H1 (cell line): ENCODE data around the gene LRRC74B. TPM values are rescaled to one million over a fixed set of nuclear protein-coding genes. Genes with fewer than 3 reads are reported as not detected.
"Not testable (repeated sequence)": the region's sequence is repeated elsewhere in the genome, so short reads cannot be mapped to it uniquely, and the experiment has no call there.

Source experiments
- CTCF ChIA-PET: fragments of 300-600 bp; sonication (Branson Sonifier 250); formaldehyde crosslinking; loops from one replicate; lab custom pipeline; 2021; ENCODE audit not compliant: partially characterized antibody; lab: Charles Lee
- POLR2A ChIA-PET: fragments of 300-600 bp; sonication (Branson Sonifier 250); formaldehyde crosslinking; loops from one replicate; lab custom pipeline; 2021; ENCODE audit warnings: inconsistent platforms; ENCODE audit not compliant: partially characterized antibody; lab: Charles Lee
- DNase-seq, 2 experiments: peaks; one replicate each; pipeline versions ENCODE4 v3.0.0 to v3.0.0-alpha.2; 2010 to 2022; ENCODE audit warnings: low spot score in 2 of 2, low read depth in 1 of 2, mixed read lengths in 1 of 2
- FAIRE-seq: peaks from 2 replicates; lab custom pipeline; 2011; peaks lifted over from hg19 to GRCh38; lab: Jason Lieb, UNC
- H2AFZ ChIP-seq: 2 replicates; pipeline ENCODE4 v1.8.1; 2012; ENCODE audit warnings: low read length, inconsistent platforms
- H2AK5ac ChIP-seq: 2 replicates; pipeline ENCODE4 v1.6.1; 2013; ENCODE audit warnings: low read depth, low read length
- H2BK120ac ChIP-seq: replicated peaks from 2 replicates; pipeline ENCODE3; 2013; ENCODE audit warnings: low read depth, low read length, inconsistent platforms
- H2BK12ac ChIP-seq: 2 replicates; pipeline ENCODE4 v1.6.1; 2013; ENCODE audit warnings: low read depth, low read length
- H2BK15ac ChIP-seq: 2 replicates; pipeline ENCODE4 v1.6.1; 2013; ENCODE audit warnings: low read length
- H2BK20ac ChIP-seq: 2 replicates; pipeline ENCODE4 v1.6.1; 2013; ENCODE audit warnings: low read length
- H2BK5ac ChIP-seq: 2 replicates; pipeline ENCODE4 v1.6.1; 2013; ENCODE audit warnings: low read depth, low read length
- H3K14ac ChIP-seq: 2 replicates; pipeline ENCODE4 v1.6.1; 2013; ENCODE audit warnings: inconsistent platforms; ENCODE audit not compliant: insufficient read length
- H3K18ac ChIP-seq: 2 replicates; pipeline ENCODE4 v1.6.1; 2013; ENCODE audit warnings: low read length; ENCODE audit errors: extremely low read depth
- H3K23ac ChIP-seq: 2 replicates; pipeline ENCODE4 v1.6.1; 2013; ENCODE audit warnings: inconsistent platforms; ENCODE audit not compliant: insufficient read length
- H3K23me2 ChIP-seq: 2 replicates; pipeline ENCODE4 v1.6.1; 2013; ENCODE audit warnings: low read depth, low read length
- H3K27ac ChIP-seq: 2 replicates; pipeline ENCODE4 v1.6.1; 2011; ENCODE audit warnings: low read depth, low read length, inconsistent platforms
- H3K27me3 ChIP-seq, 4 experiments: replicated peaks in 1 of 4; 1 replicate in 1 of 4; 2 replicates in 3 of 4; pipeline versions ENCODE4 v1.6.1 to v1.8.1; 2011 to 2013; ENCODE audit warnings: low read length in 3 of 4, mild to moderate bottlenecking in 3 of 4, inconsistent platforms in 2 of 4, mixed read lengths in 2 of 4, moderate library complexity in 1 of 4; ENCODE audit not compliant: control insufficient read depth in 3 of 4, insufficient read depth in 3 of 4; ENCODE audit errors: extremely low read depth in 1 of 4
- H3K36me3 ChIP-seq, 4 experiments: 2 replicates each; pipeline versions ENCODE4 v1.6.1 to v1.8.1; 2011 to 2013; ENCODE audit warnings: mild to moderate bottlenecking in 4 of 4, low read length in 3 of 4, moderate library complexity in 2 of 4, control low read depth in 1 of 4, inconsistent platforms in 1 of 4; ENCODE audit not compliant: insufficient read depth in 4 of 4, control insufficient read depth in 2 of 4
- H3K4ac ChIP-seq: replicated peaks from 2 replicates; pipeline ENCODE3; 2013; ENCODE audit warnings: low read length, low read depth, mixed read lengths, inconsistent platforms; ENCODE audit not compliant: insufficient read length
- H3K4me1 ChIP-seq, 4 experiments: replicated peaks in 1 of 4; 1 replicate in 1 of 4; 2 replicates in 3 of 4; pipeline versions ENCODE4 v1.6.1 to v1.8.1; 2011 to 2013; ENCODE audit warnings: low read length in 3 of 4, inconsistent platforms in 2 of 4, mixed read lengths in 1 of 4; ENCODE audit not compliant: insufficient read depth in 4 of 4, control insufficient read depth in 3 of 4
- H3K4me2 ChIP-seq, 2 experiments: 2 replicates each; pipeline versions ENCODE4 v1.6.1 to v1.8.1; 2011 to 2013; ENCODE audit warnings: low read depth in 2 of 2, low read length in 2 of 2, control low read depth in 1 of 2, inconsistent platforms in 1 of 2, mild to moderate bottlenecking in 1 of 2; ENCODE audit not compliant: insufficient read depth in 1 of 2
- H3K4me3 ChIP-seq, 4 experiments: fragments of 200-600, 300-600 bp in 1 of 4; sonication (generic), shearing (Covaris generic), sonication (Bioruptor Twin) in 1 of 4; 2 replicates each; pipeline versions ENCODE4 v1.5.1 to v1.8.1; 2011 to 2016; ENCODE audit warnings: low read length in 4 of 4, low read depth in 3 of 4, control low read depth in 2 of 4, inconsistent platforms in 2 of 4, mild to moderate bottlenecking in 2 of 4, mixed read lengths in 1 of 4, moderate library complexity in 1 of 4; ENCODE audit not compliant: insufficient read depth in 2 of 4; ENCODE audit errors: extremely low read depth in 1 of 4
- H3K56ac ChIP-seq: replicated peaks from 2 replicates; pipeline ENCODE3; 2013; ENCODE audit warnings: low read depth, mild to moderate bottlenecking, mixed read lengths, low read length, inconsistent platforms; ENCODE audit not compliant: insufficient read length
- H3K79me1 ChIP-seq: 2 replicates; pipeline ENCODE4 v1.6.1; 2013; ENCODE audit warnings: low read depth, low read length, control low read depth
- H3K79me2 ChIP-seq, 2 experiments: 2 replicates each; pipeline versions ENCODE4 v1.6.1 to v1.8.1; 2012 to 2013; ENCODE audit warnings: low read length in 2 of 2, mild to moderate bottlenecking in 2 of 2, inconsistent platforms in 1 of 2; ENCODE audit not compliant: insufficient read depth in 2 of 2, control insufficient read depth in 1 of 2
- H3K9ac ChIP-seq, 4 experiments: replicated peaks in 1 of 4; 1 replicate in 1 of 4; 2 replicates in 3 of 4; pipeline versions ENCODE4 v1.6.1 to v1.8.1; 2011 to 2013; ENCODE audit warnings: low read depth in 3 of 4, low read length in 3 of 4, control low read depth in 2 of 4, mild to moderate bottlenecking in 2 of 4, moderate library complexity in 2 of 4, inconsistent platforms in 1 of 4; ENCODE audit errors: extremely low read depth in 1 of 4
- H3K9me3 ChIP-seq, 2 experiments: 2 replicates each; pipeline versions ENCODE4 v1.6.1 to v1.8.1; 2012 to 2013; ENCODE audit warnings: mild to moderate bottlenecking in 2 of 2, moderate library complexity in 2 of 2, control low read depth in 1 of 2, inconsistent platforms in 1 of 2, low read depth in 1 of 2, low read length in 1 of 2, mixed read lengths in 1 of 2; ENCODE audit not compliant: insufficient read depth in 2 of 2
- H4K20me1 ChIP-seq, 2 experiments: replicated peaks in 1 of 2; 2 replicates each; pipeline versions ENCODE3 to v1.8.1; 2011 to 2013; ENCODE audit warnings: inconsistent platforms in 2 of 2, low read length in 2 of 2, mild to moderate bottlenecking in 1 of 2; ENCODE audit not compliant: insufficient read depth in 2 of 2, control insufficient read depth in 1 of 2
- H4K5ac ChIP-seq: 2 replicates; pipeline ENCODE4 v1.6.1; 2013; ENCODE audit warnings: low read length, low read depth, mixed read lengths, inconsistent platforms; ENCODE audit not compliant: insufficient read length
- H4K8ac ChIP-seq: 2 replicates; pipeline ENCODE4 v1.8.0; 2013; ENCODE audit warnings: mild to moderate bottlenecking, moderate library complexity, low read length, inconsistent platforms; ENCODE audit not compliant: insufficient read depth; ENCODE audit errors: extremely low read depth
- H4K91ac ChIP-seq: replicated peaks from 2 replicates; pipeline ENCODE3; 2013; ENCODE audit warnings: low read length, mixed read lengths, inconsistent platforms; ENCODE audit not compliant: insufficient read length
- BCL11A ChIP-seq, 2 experiments: IDR thresholded peaks; one replicate each; pipeline ENCODE4 v1.6.1; 2011; ENCODE audit warnings: low read depth in 2 of 2, low read length in 2 of 2, mild to moderate bottlenecking in 2 of 2
- WGBS, 2 experiments: shearing (Covaris generic) in 1 of 2; methylation state at CpG; one replicate each; pipeline versions ENCODE4 v1.1.6 to v1.1.7; 2013 to 2015; ENCODE audit warnings: low lambda C conversion rate in 2 of 2, mixed read lengths in 2 of 2, inconsistent platforms in 1 of 2, low coverage in 1 of 2, missing lambda C conversion rate in 1 of 2; ENCODE audit not compliant: insufficient replicate concordance in 2 of 2, insufficient coverage in 1 of 2, insufficient read length in 1 of 2; ENCODE audit errors: extremely low coverage in 1 of 2, missing lambda C conversion rate in 1 of 2; 5-methylcytosine and 5-hydroxymethylcytosine counted together
- polyA plus RNA-seq, 7 experiments: library from polyadenylated mRNA; depleted of rRNA in 3 of 7; stranded (reverse) in 5 of 7; unstranded in 2 of 7; fragments of >200 nt in 5 of 7; fragments of 200-250 nt in 2 of 7; gene quantifications; 1 replicate in 5 of 7; 2 replicates in 1 of 7; 4 replicates in 1 of 7; pipeline versions ENCODE4 v1.2.1 to v1.2.3, GENCODE V29; 2011 to 2013; ENCODE audit warnings: missing spikeins in 2 of 7, mixed read lengths in 2 of 7
- total RNA-seq: library from RNA; stranded (reverse); fragmentation: NEBNext Ultra II Directional; extraction: Animal tissue kit (Norgen Biotek cat#: 25700); gene quantifications from 2 replicates; pipeline ENCODE4 v1.2.1, GENCODE V29; 2021

LRRC74B gene
- total and polyA plus RNA-seq, 2 of the 8 experiments (the other 6 are each of a cell fraction or from before 2014, with no cell fraction given) = not detected

DNA sequence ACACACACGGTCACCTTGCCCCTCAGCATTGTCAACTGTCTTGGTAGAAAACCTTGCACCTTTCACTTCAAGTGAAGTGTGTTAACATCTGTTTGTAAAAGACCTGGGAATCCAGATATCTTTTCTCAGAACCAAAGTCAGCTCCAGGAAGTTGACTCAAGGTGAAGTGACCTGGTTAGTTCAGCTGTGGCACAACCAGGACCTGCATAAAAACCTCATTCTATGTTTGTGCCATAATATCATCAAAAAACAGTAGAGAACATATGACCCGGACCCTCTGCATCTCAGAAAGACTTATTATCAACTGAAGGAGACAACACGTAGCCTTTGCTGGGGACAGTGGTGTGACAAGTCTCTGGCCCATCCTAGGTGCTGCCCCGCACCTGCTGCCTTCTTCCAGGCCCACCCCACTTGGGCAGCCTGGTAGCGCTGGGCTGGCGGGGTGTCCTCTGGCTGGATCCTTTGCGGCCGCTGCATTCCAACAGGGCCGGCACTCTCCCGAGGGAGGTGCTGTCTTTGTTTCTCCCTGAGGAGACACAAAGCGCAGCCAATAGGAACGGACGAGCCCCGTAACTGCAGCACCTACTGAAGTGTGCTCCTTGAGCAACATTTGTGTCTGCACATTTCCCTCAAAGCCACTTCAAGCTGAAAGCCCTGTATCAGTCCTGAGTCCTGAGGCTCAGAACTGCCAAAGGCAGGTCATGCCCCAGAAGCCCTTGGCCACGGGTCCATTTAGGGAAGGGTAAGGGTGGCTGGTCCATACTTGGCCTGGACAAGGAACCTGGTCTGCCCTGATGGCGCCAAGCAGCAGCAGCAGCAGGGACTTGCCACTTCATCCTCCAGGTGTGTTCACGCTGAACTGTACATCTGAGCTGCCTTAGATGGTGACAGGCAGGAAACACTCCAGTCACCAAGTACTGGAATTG lies 25.2 kb downstream of the LRRC74B start (continued):
- TF ChIP-seq BCL11A (IDR thresholded peaks at IDR 0.05; ENCODE audit: low read depth in 2 of 2, low read length in 2 of 2) = no peak

DNA sequence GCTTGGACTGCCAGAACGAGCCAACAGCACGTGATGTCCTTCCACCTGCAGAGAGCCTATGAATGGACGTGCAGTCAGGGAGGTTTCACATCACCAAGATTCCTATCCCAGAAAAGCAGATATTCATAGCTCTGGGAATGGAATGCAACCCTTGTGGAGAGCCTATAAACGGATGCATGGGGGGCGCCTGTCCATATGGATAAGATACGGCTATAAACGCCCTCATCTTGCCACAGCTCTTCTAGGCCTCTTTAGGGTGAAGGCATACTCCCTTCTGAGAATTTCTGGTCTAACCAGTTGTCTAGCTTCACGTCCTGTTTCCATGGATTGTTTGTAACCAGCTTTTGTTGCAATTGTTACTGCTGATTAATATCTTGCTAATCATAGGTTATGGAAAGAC lies 26.1 kb downstream of the LRRC74B start:
- DNase-seq, FAIRE-seq, H3K9me3 ChIP-seq, H3K4me3 ChIP-seq, H3K27ac ChIP-seq, H3K23me2 ChIP-seq, H2BK20ac ChIP-seq, H2BK5ac ChIP-seq, H2AFZ ChIP-seq, H3K79me2 ChIP-seq, H3K9ac ChIP-seq, H3K4me2 ChIP-seq, H4K8ac ChIP-seq, H3K18ac ChIP-seq, H3K56ac ChIP-seq, H2BK15ac ChIP-seq, POLR2A ChIA-PET, H4K91ac ChIP-seq, H3K4ac ChIP-seq, H3K23ac ChIP-seq, H3K14ac ChIP-seq, H2AK5ac ChIP-seq, H2BK120ac ChIP-seq, H3K79me1 ChIP-seq, H3K27me3 ChIP-seq, H2BK12ac ChIP-seq, H4K20me1 ChIP-seq, H4K5ac ChIP-seq, H3K36me3 ChIP-seq, H3K4me1 ChIP-seq: not testable (repeated sequence)
- 77% methylated on average over 8 of the region's 8 CpGs; no CpG with 5 or more reads in 1 of the 2 experiments for WGBS, 2 experiments
- CTCF ChIA-PET = interaction anchor here (0.6 kb wide), 1 partner anchor 478 kb away, joined by 3 read pairs; no protein-coding TSS in a partner anchor
